Measurements from ENCODE around the gene KHDC3L. TPM values are rescaled to one million over a fixed set of nuclear protein-coding genes. Genes with fewer than 3 reads are reported as not detected.

The KHDC3L gene
- total RNA-seq (2016; rRNA removed; fragmentation: Illumina TruSeq; extraction: Trizol) (not detected in 2 replicates), polyA plus RNA-seq (2011; rRNA removed) (not detected in 2 replicates), polyA minus RNA-seq (2011; rRNA and poly(A)+ RNA removed; ENCODE audit: low replicate concordance) (not detected in 2 replicates), Bru-seq, nascent RNA (not detected), BruChase-seq, experiment 1, labeled RNA remaining after a 6-hour chase (not detected), BruChase-seq, experiment 2, labeled RNA remaining after a 2-hour chase (not detected)
- total RNA-seq (2016; cell fraction: cytosol; rRNA removed; fragmentation: Illumina TruSeq; extraction: Trizol; ENCODE audit: low read depth), result not detected in 2 replicates
- not detected in 2 replicates for total RNA-seq (2016; cell fraction: insoluble cytoplasmic fraction; rRNA removed; fragmentation: Illumina TruSeq; extraction: Trizol)
- not detected in 2 replicates for total RNA-seq (2016; cell fraction: membrane; rRNA removed; fragmentation: Illumina TruSeq; extraction: Trizol)
- not detected in 2 replicates for total RNA-seq (2016; cell fraction: nucleus; rRNA removed; fragmentation: Illumina TruSeq; extraction: Trizol)
- polyA plus RNA-seq (2011; cell fraction: cytosol; rRNA removed), result not detected in 2 replicates
- polyA plus RNA-seq (2011; cell fraction: nucleus; rRNA removed), result not detected in 2 replicates
- not detected in 2 replicates for polyA plus RNA-seq (2012)
- polyA plus RNA-seq (2016; cell fraction: cytosol; fragmentation: Illumina TruSeq; extraction: Trizol; ENCODE audit: low read depth), result not detected in 2 replicates
- not detected in 2 replicates for polyA plus RNA-seq (2016; cell fraction: insoluble cytoplasmic fraction; fragmentation: Illumina TruSeq; extraction: Trizol; ENCODE audit: low read depth)
- polyA plus RNA-seq (2016; cell fraction: membrane; fragmentation: Illumina TruSeq; extraction: Trizol; ENCODE audit: low read depth), result not detected in 2 replicates
- polyA plus RNA-seq (2016; cell fraction: nucleus; fragmentation: Illumina TruSeq; extraction: Trizol; ENCODE audit: insufficient read depth, low read depth), result not detected in 2 replicates
- polyA minus RNA-seq (2011; cell fraction: cytosol; rRNA and poly(A)+ RNA removed), result not detected in 2 replicates
- polyA minus RNA-seq (2011; cell fraction: nucleus; rRNA and poly(A)+ RNA removed), result not detected in 2 replicates
- long read RNA-seq, experiment 1, result 0 reads
- long read RNA-seq, experiment 2, result 0 reads

- Histone ChIP-seq H3K36me3 (replicated peaks in 1 of 2; ENCODE audit: control insufficient read depth in 1 of 2, insufficient read depth in 2 of 2, low read length in 2 of 2) (no peaks in the 10 kb centered on the region), H4K20me1 (ENCODE audit: insufficient read depth, low read length) (no peaks in the 10 kb centered on the region), H2AFZ (ENCODE audit: low read length) (no peak within 1 kb of the TSS), H3K4me1 (ENCODE audit: insufficient read depth, low read length) (no peaks in the 10 kb centered on the region), H3K4me3 (replicated peaks in 1 of 3; ENCODE audit: insufficient read depth in 1 of 3, low read depth in 2 of 3, low read length in 3 of 3) (no peak within 1 kb of the TSS), H3K79me2 (ENCODE audit: insufficient read depth, low read length) (no peaks in the 10 kb centered on the region), H3K4me2 (ENCODE audit: low read depth, low read length) (no peak within 1 kb of the TSS), H3K27me3 (ENCODE audit: control insufficient read depth in 1 of 2, insufficient read depth in 2 of 2, low read length in 2 of 2) (peaks cover 0 to 22% of the 10 kb centered on the region in 2 experiments; a peak in 1 of 5 replicates), H3K9ac (ENCODE audit: insufficient read depth, low read depth, low read length) (no peak within 1 kb of the TSS), H3K27ac (ENCODE audit: extremely low read length, insufficient read depth, low read length) (no peak within 1 kb of the TSS), H3K9me3 (ENCODE audit: low read length) (no peaks in the 10 kb centered on the region)
- ATAC-seq (no peak; the same call in 2 of the 3 replicates), FAIRE-seq (no peak), DNase-seq (ENCODE audit: low spot score) (no peak)
- intact Hi-C loops (cut with micrococcal nuclease; ENCODE audit: unreplicated experiment) (no loop called here), in situ Hi-C loops (cut with HindIII; ENCODE audit: extremely low pct_ligation_motif_present, low pct_unique_long_range_greater_than_20kb) (no loop called here)
- CTCF ChIA-PET (ENCODE audit: low intra/inter-chr PET ratio, low total read pairs), result no interaction called here
- no TSS peak for BruUV-seq (replicated peaks)
- POLR2A ChIA-PET, result no interaction called here
- 61% methylated on average over 15 of the region's 23 CpGs for WGBS (ENCODE audit: low lambda C conversion rate)
- TF ChIP-seq MZF1 (CRISPR knock-in tag; IDR thresholded peaks at IDR 0.05; ENCODE audit: borderline replicate concordance) (no peak), ZNF800 (CRISPR knock-in tag; IDR thresholded peaks at IDR 0.05) (no peak), PHF20 (CRISPR knock-in tag; IDR thresholded peaks at IDR 0.05) (no peak), DDIT3 (CRISPR knock-in tag; IDR thresholded peaks at IDR 0.05) (no peak), NFE2L2 (IDR thresholded peaks at IDR 0.05; ENCODE audit: low read length) (no peak), ZNF18 (CRISPR knock-in tag; IDR thresholded peaks at IDR 0.05; ENCODE audit: insufficient replicate concordance) (no peak), ZNF263 (CRISPR knock-in tag; IDR thresholded peaks at IDR 0.05) (no peak), RBM39 (IDR thresholded peaks at IDR 0.05; ENCODE audit: low read depth, low read length, poor library complexity, severe bottlenecking) (no peak), ZNF768 (CRISPR knock-in tag; IDR thresholded peaks at IDR 0.05) (no peak), RFX1 (IDR thresholded peaks at IDR 0.05) (no peak), ZFX (CRISPR knock-in tag; IDR thresholded peaks at IDR 0.05; ENCODE audit: low read depth) (no peak), NONO (IDR thresholded peaks at IDR 0.05) (no peak), NONO (CRISPR knock-in tag; conservative IDR thresholded peaks at IDR 0.05) (no peak), ZNF143 (CRISPR knock-in tag; IDR thresholded peaks at IDR 0.05) (no peak), MXI1 (IDR thresholded peaks at IDR 0.05; ENCODE audit: borderline replicate concordance, low read depth, low read length) (no peak), ZNF275 (CRISPR knock-in tag; IDR thresholded peaks at IDR 0.05; ENCODE audit: borderline replicate concordance) (no peak), HNRNPL (IDR thresholded peaks at IDR 0.05; ENCODE audit: low read depth, low read length) (no peak)
Measured at GRCh38 chr6:73362358-73362757, at the start of gene KHDC3L. KHDC3L (plus strand) TSS chr6:73362658; CDS start chr6:73362730, 72 bp downstream.
